Liver (tissue), 9 donors: ENCODE results near the gene CHAD. TPM values are rescaled to one million over a fixed set of nuclear protein-coding genes. Genes with fewer than 3 reads are reported as not detected.

ENCODE experiments used
- DNase-seq: peaks from one replicate; pipeline ENCODE4 v3.0.0-alpha.2; 2017; ENCODE audit warnings: low spot score
- H3K27ac ChIP-seq, 2 donors: one replicate each; pipeline ENCODE4 v1.7.0; 2013; ENCODE audit warnings: inconsistent platforms in 2 of 2, low read length in 2 of 2, control low read depth in 1 of 2, low read depth in 1 of 2, mild to moderate bottlenecking in 1 of 2
- H3K27me3 ChIP-seq, 4 donors: one replicate each; pipeline versions ENCODE4 v1.6.1 to v1.7.0; 2013; ENCODE audit warnings: low read length in 3 of 4, inconsistent platforms in 1 of 4, mild to moderate bottlenecking in 1 of 4, moderate library complexity in 1 of 4; ENCODE audit not compliant: control insufficient read depth in 4 of 4, insufficient read depth in 4 of 4
- H3K36me3 ChIP-seq, 4 donors: one replicate each; pipeline versions ENCODE4 v1.6.1 to v1.7.0; 2013; ENCODE audit warnings: low read length in 3 of 4, mild to moderate bottlenecking in 3 of 4, low read depth in 1 of 4, moderate library complexity in 1 of 4; ENCODE audit not compliant: control insufficient read depth in 4 of 4, insufficient read depth in 3 of 4
- H3K4me1 ChIP-seq, 4 donors: one replicate each; pipeline versions ENCODE4 v1.6.1 to v1.7.0; 2013; ENCODE audit warnings: low read length in 3 of 4, mild to moderate bottlenecking in 3 of 4, moderate library complexity in 1 of 4; ENCODE audit not compliant: control insufficient read depth in 4 of 4, insufficient read depth in 4 of 4
- H3K4me3 ChIP-seq, 3 donors: one replicate each; pipeline versions ENCODE4 v1.6.1 to v1.7.0; 2013; ENCODE audit warnings: low read length in 3 of 3, control low read depth in 1 of 3, low read depth in 1 of 3, mild to moderate bottlenecking in 1 of 3
- H3K9ac ChIP-seq, 2 donors: one replicate each; pipeline ENCODE4 v1.7.0; 2013; ENCODE audit warnings: low read length in 2 of 2, mild to moderate bottlenecking in 2 of 2, moderate library complexity in 2 of 2, control low read depth in 1 of 2, low read depth in 1 of 2
- H3K9me3 ChIP-seq, 4 donors: one replicate each; pipeline versions ENCODE4 v1.6.1 to v1.7.0; 2013; ENCODE audit warnings: low read length in 3 of 4; ENCODE audit not compliant: control insufficient read depth in 4 of 4
- ATF3 ChIP-seq: IDR thresholded peaks from 2 replicates; pipeline ENCODE4 v1.6.1; 2016; ENCODE audit warnings: antibody characterized with exemption
- CTCF ChIP-seq: fragments of 150-350 bp; IDR thresholded peaks from 2 replicates; pipeline ENCODE4 v1.5.1; 2017; ENCODE audit warnings: improper control_type of control experiment, low read depth, low read length; ENCODE audit not compliant: missing input control
- EGR1 ChIP-seq, 2 donors: IDR thresholded peaks; 2 replicates each; pipeline ENCODE4 v1.6.1; 2016 to 2018; ENCODE audit warnings: antibody characterized with exemption in 2 of 2, low read depth in 2 of 2
- FOXA1 ChIP-seq: IDR thresholded peaks from 2 replicates; pipeline ENCODE4 v1.6.1; 2016; ENCODE audit warnings: antibody characterized with exemption
- FOXA2 ChIP-seq: IDR thresholded peaks from 2 replicates; pipeline ENCODE4 v1.6.1; 2016; ENCODE audit warnings: antibody characterized with exemption
- GABPA ChIP-seq, 2 donors: IDR thresholded peaks in 1 of 2; conservative IDR thresholded peaks in 1 of 2; 2 replicates each; pipeline ENCODE4 v1.6.1; 2016; ENCODE audit warnings: antibody characterized with exemption in 2 of 2, mild to moderate bottlenecking in 1 of 2, moderate library complexity in 1 of 2
- HNF4A ChIP-seq, 2 donors: conservative IDR thresholded peaks; 2 replicates each; pipeline ENCODE4 v1.6.1; 2016; ENCODE audit warnings: antibody characterized with exemption in 2 of 2, mild to moderate bottlenecking in 2 of 2
- HNF4G ChIP-seq: IDR thresholded peaks from 2 replicates; pipeline ENCODE4 v1.6.1; 2016; ENCODE audit warnings: antibody characterized with exemption
- JUND ChIP-seq, 2 donors: IDR thresholded peaks; 2 replicates each; pipeline ENCODE4 v1.6.1; 2016; ENCODE audit warnings: antibody characterized with exemption in 2 of 2
- MAX ChIP-seq: IDR thresholded peaks from 2 replicates; pipeline ENCODE4 v1.6.1; 2016; ENCODE audit warnings: antibody characterized with exemption
- NR2F2 ChIP-seq: IDR thresholded peaks from 2 replicates; pipeline ENCODE4 v1.6.1; 2016; ENCODE audit warnings: antibody characterized with exemption
- RAD21 ChIP-seq, 2 donors: IDR thresholded peaks; 2 replicates each; pipeline ENCODE4 v1.6.1; 2016; ENCODE audit warnings: antibody characterized with exemption in 2 of 2, mild to moderate bottlenecking in 2 of 2
- REST ChIP-seq: IDR thresholded peaks from 2 replicates; pipeline ENCODE4 v1.6.1; 2016; ENCODE audit warnings: antibody characterized with exemption, mild to moderate bottlenecking
- RXRA ChIP-seq, 2 donors: IDR thresholded peaks; 2 replicates each; pipeline ENCODE4 v1.6.1; 2017 to 2018; ENCODE audit warnings: antibody characterized with exemption in 2 of 2, mild to moderate bottlenecking in 1 of 2
- SP1 ChIP-seq: IDR thresholded peaks from 2 replicates; pipeline ENCODE4 v1.6.1; 2018; ENCODE audit warnings: antibody characterized with exemption, mild to moderate bottlenecking
- TAF1 ChIP-seq: conservative IDR thresholded peaks from 2 replicates; pipeline ENCODE4 v1.6.1; 2016; ENCODE audit warnings: antibody characterized with exemption, mild to moderate bottlenecking
- YY1 ChIP-seq: IDR thresholded peaks from 2 replicates; pipeline ENCODE4 v1.6.1; 2016; ENCODE audit warnings: antibody characterized with exemption, mild to moderate bottlenecking
- ZBTB33 ChIP-seq: IDR thresholded peaks from 2 replicates; pipeline ENCODE4 v1.6.1; 2016; ENCODE audit warnings: antibody characterized with exemption
- WGBS: extraction: QIAGEN DNeasy Blood & Tissue Kit; methylation state at CpG from one replicate; pipeline ENCODE4 v1.1.7; 2013; 5-methylcytosine and 5-hydroxymethylcytosine counted together
- polyA plus RNA-seq, 2 donors: library from polyadenylated mRNA; stranded (reverse) in 1 of 2; unstranded in 1 of 2; fragments of 200-250 nt in 1 of 2; fragments of >200 nt in 1 of 2; fragmentation: Nextera tagmentation in 1 of 2; extraction: Ambion mirVana in 1 of 2; gene quantifications; one replicate each; pipeline versions ENCODE4 v1.2.1 to v1.2.3, GENCODE V29; 2013 to 2015
- total RNA-seq, 2 donors: library from RNA; depleted of rRNA; stranded (reverse); fragments of >200 nt; gene quantifications; one replicate each; pipeline ENCODE4 v1.2.3, GENCODE V29; 2014
- donor health status: healthy.
- donor health status: healthy.
- donor health status: healthy.
- donor health status: healthy.
- donor health status: healthy.

CHAD gene
- total and polyA plus RNA-seq, 4 donors: 0.51 to 3.3 (median 2.3) TPM

- 96% methylated on average over 9 of the region's 9 CpGs for WGBS
- TF ChIP-seq TAF1 (no peak), ATF3 (no peak), ZBTB33 (no peak), RXRA (IDR thresholded peaks at IDR 0.05) (no peak), MAX (no peak), GABPA (IDR thresholded peaks at IDR 0.05 in 1 of 2, conservative IDR thresholded peaks at IDR 0.05 in 1 of 2) (no peak), FOXA1 (no peak), RAD21 (IDR thresholded peaks at IDR 0.05) (no peak), SP1 (no peak), HNF4G (no peak), YY1 (no peak), JUND (IDR thresholded peaks at IDR 0.05) (no peak), REST (no peak), EGR1 (IDR thresholded peaks at IDR 0.05; ENCODE audit: low read depth in 2 of 2) (no peak)
- H3K27ac ChIP-seq: no peak overlapping the region
- H3K4me3 ChIP-seq: no peak overlapping the region
- H3K4me1 ChIP-seq: peaks cover 24 to 70% (median 48%) of the 10 kb centered on the region in 4 donors
- no peak for DNase-seq
- peaks cover 0 to 7% (median 0%) of the 10 kb centered on the region in 4 donors for H3K36me3 ChIP-seq
- no peaks in the 10 kb centered on the region for H3K27me3 ChIP-seq
- no peak overlapping the region for H3K9ac ChIP-seq
- H3K9me3 ChIP-seq: no peaks in the 10 kb centered on the region
These were observed 3.0 kb downstream of the CHAD start for GRCh38 chr17:50465635-50466034.

- 79% methylated on average over 6 of the region's 6 CpGs for WGBS
- peaks cover 24 to 66% (median 46%) of the 10 kb centered on the region in 4 donors for H3K4me1 ChIP-seq
- DNase-seq: no peak
- no peaks in the 10 kb centered on the region for H3K9me3 ChIP-seq
- no peak overlapping the region for H3K4me3 ChIP-seq
- H3K36me3 ChIP-seq: peaks cover 0 to 7% (median 0%) of the 10 kb centered on the region in 4 donors
- H3K27ac ChIP-seq: no peak overlapping the region
- H3K9ac ChIP-seq: no peak overlapping the region
- no peaks in the 10 kb centered on the region for H3K27me3 ChIP-seq
- TF ChIP-seq CTCF (no peak), RAD21 (IDR thresholded peaks at IDR 0.05) (no peak), RXRA (IDR thresholded peaks at IDR 0.05) (no peak), GABPA (IDR thresholded peaks at IDR 0.05 in 1 of 2, conservative IDR thresholded peaks at IDR 0.05 in 1 of 2) (no peak), SP1 (no peak), REST (no peak), YY1 (no peak), HNF4A (conservative IDR thresholded peaks at IDR 0.05) (no peak), FOXA2 (no peak), NR2F2 (no peak), TAF1 (no peak), EGR1 (IDR thresholded peaks at IDR 0.05; ENCODE audit: low read depth in 2 of 2) (no peak), MAX (no peak), ZBTB33 (no peak)
These were observed 3.5 kb downstream of the CHAD start for GRCh38 chr17:50465171-50465570.
